A549 treated with AZD2906 at 1 μM for 4 hours (cell line): ENCODE measurements around the gene SEC63. TPM values are rescaled to one million over a fixed set of nuclear protein-coding genes. Genes with fewer than 3 reads are reported as not detected.

ENCODE experiments used
- total RNA-seq: library from RNA; stranded (reverse); fragments of 200-300 nt; extraction: Qiagen RNA extraction; gene quantifications from 5 replicates; pipeline ENCODE4 v1.2.3, GENCODE V29; 2022

SEC63 gene, protein sequence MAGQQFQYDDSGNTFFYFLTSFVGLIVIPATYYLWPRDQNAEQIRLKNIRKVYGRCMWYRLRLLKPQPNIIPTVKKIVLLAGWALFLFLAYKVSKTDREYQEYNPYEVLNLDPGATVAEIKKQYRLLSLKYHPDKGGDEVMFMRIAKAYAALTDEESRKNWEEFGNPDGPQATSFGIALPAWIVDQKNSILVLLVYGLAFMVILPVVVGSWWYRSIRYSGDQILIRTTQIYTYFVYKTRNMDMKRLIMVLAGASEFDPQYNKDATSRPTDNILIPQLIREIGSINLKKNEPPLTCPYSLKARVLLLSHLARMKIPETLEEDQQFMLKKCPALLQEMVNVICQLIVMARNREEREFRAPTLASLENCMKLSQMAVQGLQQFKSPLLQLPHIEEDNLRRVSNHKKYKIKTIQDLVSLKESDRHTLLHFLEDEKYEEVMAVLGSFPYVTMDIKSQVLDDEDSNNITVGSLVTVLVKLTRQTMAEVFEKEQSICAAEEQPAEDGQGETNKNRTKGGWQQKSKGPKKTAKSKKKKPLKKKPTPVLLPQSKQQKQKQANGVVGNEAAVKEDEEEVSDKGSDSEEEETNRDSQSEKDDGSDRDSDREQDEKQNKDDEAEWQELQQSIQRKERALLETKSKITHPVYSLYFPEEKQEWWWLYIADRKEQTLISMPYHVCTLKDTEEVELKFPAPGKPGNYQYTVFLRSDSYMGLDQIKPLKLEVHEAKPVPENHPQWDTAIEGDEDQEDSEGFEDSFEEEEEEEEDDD
- 19.0 to 21.7 TPM (median 19.9 TPM) in 5 replicates for total RNA-seq

DNA sequence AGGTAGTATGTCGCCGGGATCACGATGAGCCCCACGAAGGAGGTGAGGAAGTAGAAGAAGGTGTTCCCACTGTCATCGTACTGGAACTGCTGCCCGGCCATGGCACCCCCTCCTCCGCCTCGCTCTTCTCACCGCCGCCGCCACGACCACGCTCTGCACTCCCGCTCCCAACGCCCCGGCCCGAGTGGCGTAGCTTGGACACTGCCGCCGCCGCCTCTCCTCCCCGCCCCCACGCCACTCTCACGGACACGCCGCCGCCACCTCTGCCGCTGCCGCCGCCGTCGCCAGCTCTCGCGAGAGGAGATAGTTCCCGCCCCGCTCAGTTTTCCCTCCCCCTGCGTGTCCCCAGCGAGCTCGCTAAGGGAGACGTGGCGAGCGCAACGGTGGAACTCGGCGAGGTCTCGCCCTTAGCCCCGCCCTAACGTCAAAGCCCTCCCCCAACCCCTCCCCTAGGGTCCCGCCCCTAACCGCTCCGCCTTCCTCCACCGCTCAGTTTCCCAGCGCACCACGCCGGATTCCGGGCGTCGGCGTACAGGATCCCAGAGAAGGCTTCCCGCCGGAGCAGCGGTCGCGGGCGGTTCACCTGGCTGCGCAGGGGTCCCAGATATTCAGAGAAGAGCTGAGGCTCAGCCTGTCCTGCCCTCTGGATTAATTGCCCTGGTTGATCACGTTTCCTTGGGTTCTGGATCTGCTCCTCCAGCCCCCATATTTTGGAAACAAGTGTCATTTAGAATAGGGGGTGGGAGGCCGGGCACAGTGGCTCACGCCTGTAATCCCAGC lies at the start of gene SEC63:
Gene SEC63, minus strand, starts transcription at position 300 of the 780 bp plus-strand sequence. Its CDS starts 199 bp downstream, at position 101.

Other genes with a start within 250 kb of the SEC63 start
- not detected in 5 replicates for gene SCML4, start 133.9 kb downstream of the SEC63 start, total RNA-seq
- 16.2 to 23.7 TPM (median 21.0 TPM) in 5 replicates for gene OSTM1, start 116.5 kb upstream of the SEC63 start, total RNA-seq
- gene NR2E1, start 207.8 kb upstream of the SEC63 start, total RNA-seq: 0.05 TPM in 2 of 5 replicates, not detected in the others